ENCODE measurements around the gene FAM193B. TPM values are rescaled to one million over a fixed set of nuclear protein-coding genes. Genes with fewer than 3 reads are reported as not detected.
A peak's percentile ranks its signal among the peaks of the same experiment; 100 is the strongest.

The FAM193B gene
- total and polyA plus RNA-seq, 9 of the 15 experiments (the other 6 are each of a cell fraction or from before 2014, with no cell fraction given): 4.4 to 76.4 (median 37.3) TPM

DNA sequence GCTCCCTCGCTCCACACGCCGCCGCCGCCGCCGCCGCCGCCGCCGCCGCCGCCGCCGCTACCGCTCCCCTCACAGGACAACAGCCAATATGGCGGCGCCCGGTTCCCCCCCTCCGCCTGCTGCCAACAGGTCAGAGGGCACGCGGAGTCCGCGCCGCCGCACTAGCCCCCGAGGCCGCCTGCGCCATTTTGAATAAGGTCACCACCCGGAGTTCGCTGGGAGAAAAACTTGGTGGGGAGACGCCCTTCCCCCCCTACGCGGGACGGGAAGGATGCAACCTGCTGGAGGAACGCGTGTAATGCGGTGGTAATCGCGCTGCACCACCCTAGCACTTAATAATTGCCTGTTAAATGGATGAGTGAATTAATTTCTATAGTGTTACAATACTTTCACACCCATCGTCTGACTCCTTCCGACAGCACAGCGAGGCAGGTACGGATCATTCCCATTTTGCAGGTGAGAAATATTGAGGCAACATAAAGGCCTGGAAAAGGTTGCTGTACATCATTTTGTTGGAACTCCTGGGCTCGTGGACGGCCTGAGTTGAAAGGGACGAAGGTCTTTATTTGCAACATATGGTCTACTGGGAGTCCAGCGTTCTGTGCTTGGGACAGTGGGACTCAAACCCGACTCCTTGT lies at the start of gene FAM193B (continued):
- TF ChIP-seq, protein P1, sequence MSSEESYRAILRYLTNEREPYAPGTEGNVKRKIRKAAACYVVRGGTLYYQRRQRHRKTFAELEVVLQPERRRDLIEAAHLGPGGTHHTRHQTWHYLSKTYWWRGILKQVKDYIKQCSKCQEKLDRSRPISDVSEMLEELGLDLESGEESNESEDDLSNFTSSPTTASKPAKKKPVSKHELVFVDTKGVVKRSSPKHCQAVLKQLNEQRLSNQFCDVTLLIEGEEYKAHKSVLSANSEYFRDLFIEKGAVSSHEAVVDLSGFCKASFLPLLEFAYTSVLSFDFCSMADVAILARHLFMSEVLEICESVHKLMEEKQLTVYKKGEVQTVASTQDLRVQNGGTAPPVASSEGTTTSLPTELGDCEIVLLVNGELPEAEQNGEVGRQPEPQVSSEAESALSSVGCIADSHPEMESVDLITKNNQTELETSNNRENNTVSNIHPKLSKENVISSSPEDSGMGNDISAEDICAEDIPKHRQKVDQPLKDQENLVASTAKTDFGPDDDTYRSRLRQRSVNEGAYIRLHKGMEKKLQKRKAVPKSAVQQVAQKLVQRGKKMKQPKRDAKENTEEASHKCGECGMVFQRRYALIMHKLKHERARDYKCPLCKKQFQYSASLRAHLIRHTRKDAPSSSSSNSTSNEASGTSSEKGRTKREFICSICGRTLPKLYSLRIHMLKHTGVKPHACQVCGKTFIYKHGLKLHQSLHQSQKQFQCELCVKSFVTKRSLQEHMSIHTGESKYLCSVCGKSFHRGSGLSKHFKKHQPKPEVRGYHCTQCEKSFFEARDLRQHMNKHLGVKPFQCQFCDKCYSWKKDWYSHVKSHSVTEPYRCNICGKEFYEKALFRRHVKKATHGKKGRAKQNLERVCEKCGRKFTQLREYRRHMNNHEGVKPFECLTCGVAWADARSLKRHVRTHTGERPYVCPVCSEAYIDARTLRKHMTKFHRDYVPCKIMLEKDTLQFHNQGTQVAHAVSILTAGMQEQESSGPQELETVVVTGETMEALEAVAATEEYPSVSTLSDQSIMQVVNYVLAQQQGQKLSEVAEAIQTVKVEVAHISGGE (CRISPR knock-in tag; IDR thresholded peaks at IDR 0.05): peak in 1 of 3 experiments; percentile 79; a peak in 2 of 6 replicates
- no peak for TF ChIP-seq TSHZ1 (CRISPR knock-in tag; IDR thresholded peaks at IDR 0.05)
- TF ChIP-seq PHB (CRISPR knock-in tag; IDR thresholded peaks at IDR 0.05): no peak
- TF ChIP-seq, protein P2, sequence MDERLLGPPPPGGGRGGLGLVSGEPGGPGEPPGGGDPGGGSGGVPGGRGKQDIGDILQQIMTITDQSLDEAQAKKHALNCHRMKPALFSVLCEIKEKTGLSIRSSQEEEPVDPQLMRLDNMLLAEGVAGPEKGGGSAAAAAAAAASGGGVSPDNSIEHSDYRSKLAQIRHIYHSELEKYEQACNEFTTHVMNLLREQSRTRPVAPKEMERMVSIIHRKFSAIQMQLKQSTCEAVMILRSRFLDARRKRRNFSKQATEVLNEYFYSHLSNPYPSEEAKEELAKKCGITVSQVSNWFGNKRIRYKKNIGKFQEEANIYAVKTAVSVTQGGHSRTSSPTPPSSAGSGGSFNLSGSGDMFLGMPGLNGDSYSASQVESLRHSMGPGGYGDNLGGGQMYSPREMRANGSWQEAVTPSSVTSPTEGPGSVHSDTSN (CRISPR knock-in tag; IDR thresholded peaks at IDR 0.05; ENCODE audit: low read depth): no peak
- TF ChIP-seq, protein P2 (tag; conservative IDR thresholded peaks at IDR 0.05; ENCODE audit: low read depth): no peak
- no peak for TF ChIP-seq RAD51 (IDR thresholded peaks at IDR 0.05; ENCODE audit: borderline replicate concordance, low read depth)
- peak; percentile 60 for TF ChIP-seq CREM (IDR thresholded peaks at IDR 0.05; ENCODE audit: low read depth)
- TF ChIP-seq TFE3 (CRISPR knock-in tag; IDR thresholded peaks at IDR 0.05): no peak
- TF ChIP-seq POU5F1 (IDR thresholded peaks at IDR 0.05; ENCODE audit: borderline replicate concordance, low read depth, low read length, partially characterized antibody): no peak
- TF ChIP-seq BCL6 (CRISPR knock-in tag; IDR thresholded peaks at IDR 0.05): no peak
- no peak for TF ChIP-seq HIVEP1 (CRISPR knock-in tag; IDR thresholded peaks at IDR 0.05)
- TF ChIP-seq ZNF778 (CRISPR knock-in tag; IDR thresholded peaks at IDR 0.05): no peak
- TF ChIP-seq EP400 (IDR thresholded peaks at IDR 0.05): peak; percentile 71; the same call in 1 of the 2 replicates
- no peak for TF ChIP-seq CGGBP1 (CRISPR knock-in tag; IDR thresholded peaks at IDR 0.05)
- no peak for TF ChIP-seq CAMTA2 (CRISPR knock-in tag; conservative IDR thresholded peaks at IDR 0.05)
- no peak for TF ChIP-seq RUNX1 (IDR thresholded peaks at IDR 0.05; ENCODE audit: low read depth)
- TF ChIP-seq ZC3H8 (IDR thresholded peaks at IDR 0.05): no peak

All from K562 (cell line).